Loucy (cell line): Measurements from ENCODE around the gene PPHLN1.

ENCODE experiments used
- CTCF ChIP-seq: fragments of 200-600 bp; sonication (generic); conservative IDR thresholded peaks from 2 replicates; pipeline ENCODE4 v1.5.1; 2014; ENCODE audit warnings: mild to moderate bottlenecking, antibody characterized with exemption, low read length
- EZH2phosphoT487 ChIP-seq: fragments of 200-600 bp; IDR thresholded peaks from 2 replicates; pipeline ENCODE4 v1.6.1; 2018; ENCODE audit warnings: antibody characterized with exemption, mild to moderate bottlenecking, moderate library complexity, borderline replicate concordance

GRCh38 chr12:42380733-42381132, 54.8 kb downstream of the PPHLN1 start:
- TF ChIP-seq CTCF (no peak), EZH2phosphoT487 (no peak)
